ENCODE results near the gene FITM1. TPM values are rescaled to one million over a fixed set of nuclear protein-coding genes. Genes with fewer than 3 reads are reported as not detected.

FITM1 gene
- polyA plus RNA-seq, 1 donor from 2014 or later = 0.88 TPM

GRCh38 chr14:24116128-24116814 lies 14.2 kb upstream of the FITM1 start:
- no peaks in the 10 kb centered on the region for H4K20me1 ChIP-seq (ENCODE audit: insufficient read depth)
- H3K27ac ChIP-seq (ENCODE audit: low read length) = no peak overlapping the region
- no peaks in the 10 kb centered on the region for H3K36me3 ChIP-seq (ENCODE audit: insufficient read depth, low read length)
- H3K4me2 ChIP-seq (ENCODE audit: low read length) = peak overlapping the region; percentile 63
- H3K4me3 ChIP-seq (ENCODE audit: low read length) = peak overlapping the region; percentile 89
- H3K9me2 ChIP-seq (ENCODE audit: insufficient read depth, low read length) = no peaks in the 10 kb centered on the region
- H2AFZ ChIP-seq (ENCODE audit: low read depth, low read length) = no peak overlapping the region
- H3K9ac ChIP-seq (ENCODE audit: low read length) = peak overlapping the region; percentile 98
- H3K9me3 ChIP-seq (ENCODE audit: low read length) = no peaks in the 10 kb centered on the region
- no peaks in the 10 kb centered on the region for H3K27me3 ChIP-seq (ENCODE audit: insufficient read depth, low read depth, low read length)
- peaks cover 10% of the 10 kb centered on the region for H3K79me2 ChIP-seq (replicated peaks; ENCODE audit: insufficient read depth, low read length)
- H3F3A ChIP-seq (ENCODE audit: insufficient read depth, low read length, poor library complexity, severe bottlenecking) = no peaks in the 10 kb centered on the region
- no peak for TF ChIP-seq EZH2 (IDR thresholded peaks at IDR 0.05; ENCODE audit: borderline replicate concordance, insufficient read depth, low read length, poor library complexity, severe bottlenecking)
- no peak for TF ChIP-seq MXI1 (conservative IDR thresholded peaks at IDR 0.05; ENCODE audit: poor library complexity, severe bottlenecking)
- TF ChIP-seq POLR2AphosphoS5 (IDR thresholded peaks at IDR 0.05) = no peak
- TF ChIP-seq SMC3 (conservative IDR thresholded peaks at IDR 0.05; ENCODE audit: poor library complexity) = no peak
- no peak for TF ChIP-seq EP300 (conservative IDR thresholded peaks at IDR 0.05; ENCODE audit: poor library complexity, severe bottlenecking)
- no peak for TF ChIP-seq TAF1 (IDR thresholded peaks at IDR 0.05; ENCODE audit: low read depth)

GRCh38 chr14:24117179-24117578 lies 13.3 kb upstream of the FITM1 start:
- Histone ChIP-seq H3K79me2 (replicated peaks; ENCODE audit: insufficient read depth, low read length) (peaks cover 10% of the 10 kb centered on the region), H3K36me3 (ENCODE audit: insufficient read depth, low read length) (no peaks in the 10 kb centered on the region), H3K9me3 (ENCODE audit: low read length) (no peaks in the 10 kb centered on the region), H3K4me2 (ENCODE audit: low read length) (no peak overlapping the region), H3K27ac (ENCODE audit: low read length) (no peak overlapping the region), H3K9me2 (ENCODE audit: insufficient read depth, low read length) (no peaks in the 10 kb centered on the region), H3K27me3 (ENCODE audit: insufficient read depth, low read depth, low read length) (no peaks in the 10 kb centered on the region), H3K9ac (ENCODE audit: low read length) (no peak overlapping the region), H2AFZ (ENCODE audit: low read depth, low read length) (no peak overlapping the region), H3K4me3 (ENCODE audit: low read length) (no peak overlapping the region), H4K20me1 (ENCODE audit: insufficient read depth) (no peaks in the 10 kb centered on the region), H3F3A (ENCODE audit: insufficient read depth, low read length, poor library complexity, severe bottlenecking) (no peaks in the 10 kb centered on the region)
- TF ChIP-seq EZH2 (IDR thresholded peaks at IDR 0.05; ENCODE audit: borderline replicate concordance, insufficient read depth, low read length, poor library complexity, severe bottlenecking) (no peak), REST (IDR thresholded peaks at IDR 0.05; ENCODE audit: borderline replicate concordance) (no peak), MXI1 (conservative IDR thresholded peaks at IDR 0.05; ENCODE audit: poor library complexity, severe bottlenecking) (no peak), TAF1 (IDR thresholded peaks at IDR 0.05; ENCODE audit: low read depth) (no peak), POLR2AphosphoS5 (IDR thresholded peaks at IDR 0.05) (no peak), CTCF (IDR thresholded peaks at IDR 0.05; ENCODE audit: poor library complexity, severe bottlenecking) (no peak), EP300 (conservative IDR thresholded peaks at IDR 0.05; ENCODE audit: poor library complexity, severe bottlenecking) (no peak), RAD21 (conservative IDR thresholded peaks at IDR 0.05) (no peak), SMC3 (conservative IDR thresholded peaks at IDR 0.05; ENCODE audit: poor library complexity) (no peak)

Measured in neural cell (in vitro differentiated cells).